DMS114 treated with DMSO at 0.1 percent for 48 hours (cell line): Measurements from ENCODE around the gene SCMH1.

Source experiments
- DNase-seq: peaks from one replicate; lab custom pipeline; 2025; ENCODE audit not compliant: unreplicated experiment; lab: John Stamatoyannopoulos, UW

The SCMH1 gene

GRCh38 chr1:41241749-41242341 is at the start of gene SCMH1:
SCMH1 (minus strand) TSS chr1:41242306; CDS start chr1:41186133, 56,173 bp downstream.
- DNase-seq = no peak

GRCh38 chr1:41291195-41291594 is 49.1 kb upstream of the SCMH1 start:
- DNase-seq = no peak

- DNase-seq = no peak
Measured at GRCh38 chr1:41289196-41289595, 47.1 kb upstream of the SCMH1 start.

GRCh38 chr1:41286992-41287391 is 44.9 kb upstream of the SCMH1 start:
- no peak for DNase-seq

- no peak for DNase-seq
Measured at GRCh38 chr1:41286486-41286885, 44.4 kb upstream of the SCMH1 start.

GRCh38 chr1:41285818-41286217 is 43.7 kb upstream of the SCMH1 start:
- DNase-seq = no peak

DNA sequence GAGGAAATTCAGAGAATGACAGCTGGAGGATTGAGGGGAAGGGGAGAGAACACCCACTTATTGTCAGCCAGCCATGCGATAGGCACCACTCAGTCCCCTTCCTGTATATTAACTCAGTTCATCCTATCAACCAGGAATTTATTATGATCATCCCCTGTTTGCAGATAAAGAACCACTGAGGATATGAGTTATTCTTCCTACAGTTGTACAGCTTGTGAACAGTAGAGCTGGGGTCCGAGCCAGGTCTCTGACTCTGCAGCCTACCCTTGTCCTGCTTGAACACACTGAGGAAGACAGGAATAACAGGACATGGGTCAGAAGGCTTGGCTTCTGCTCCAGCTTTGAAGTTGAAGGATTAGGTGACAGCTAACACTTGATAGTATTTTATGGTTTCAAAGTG is 42.0 kb upstream of the SCMH1 start:
- no peak for DNase-seq

- DNase-seq = peak; percentile 31
Measured at GRCh38 chr1:41282679-41283317, 40.7 kb upstream of the SCMH1 start.

DNA sequence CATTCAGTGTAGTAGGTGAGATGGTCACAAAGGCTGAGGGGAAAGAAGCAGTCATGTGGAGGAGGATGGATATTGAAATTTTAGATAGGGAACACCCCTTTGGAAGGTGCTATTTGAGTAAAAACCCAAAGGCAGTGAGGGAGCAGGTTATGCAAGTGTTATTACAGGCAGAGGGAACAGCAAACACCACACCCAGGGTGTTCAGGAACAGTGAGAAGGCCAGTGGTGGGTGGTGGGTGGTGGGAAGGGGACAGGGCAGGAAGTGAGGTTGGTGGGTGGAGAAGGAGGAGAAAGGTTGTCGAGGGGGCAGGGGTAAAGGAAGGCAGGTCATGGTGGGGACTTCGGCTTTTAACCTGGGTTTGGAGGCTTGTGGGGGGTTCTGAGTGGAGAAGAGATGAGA is 39.2 kb upstream of the SCMH1 start:
- DNase-seq = no peak

GRCh38 chr1:41280202-41281032 is 38.3 kb upstream of the SCMH1 start:
- DNase-seq = no peak

GRCh38 chr1:41278076-41278475 is 36.0 kb upstream of the SCMH1 start:
- DNase-seq = no peak

- no peak for DNase-seq
Measured at GRCh38 chr1:41277371-41277975, 35.4 kb upstream of the SCMH1 start.

- DNase-seq = no peak
Measured at GRCh38 chr1:41275831-41276230, 33.7 kb upstream of the SCMH1 start.

GRCh38 chr1:41274752-41275545 is 32.8 kb upstream of the SCMH1 start:
- no peak for DNase-seq

- DNase-seq = no peak
Measured at GRCh38 chr1:41272601-41273000, 30.5 kb upstream of the SCMH1 start.

DNA sequence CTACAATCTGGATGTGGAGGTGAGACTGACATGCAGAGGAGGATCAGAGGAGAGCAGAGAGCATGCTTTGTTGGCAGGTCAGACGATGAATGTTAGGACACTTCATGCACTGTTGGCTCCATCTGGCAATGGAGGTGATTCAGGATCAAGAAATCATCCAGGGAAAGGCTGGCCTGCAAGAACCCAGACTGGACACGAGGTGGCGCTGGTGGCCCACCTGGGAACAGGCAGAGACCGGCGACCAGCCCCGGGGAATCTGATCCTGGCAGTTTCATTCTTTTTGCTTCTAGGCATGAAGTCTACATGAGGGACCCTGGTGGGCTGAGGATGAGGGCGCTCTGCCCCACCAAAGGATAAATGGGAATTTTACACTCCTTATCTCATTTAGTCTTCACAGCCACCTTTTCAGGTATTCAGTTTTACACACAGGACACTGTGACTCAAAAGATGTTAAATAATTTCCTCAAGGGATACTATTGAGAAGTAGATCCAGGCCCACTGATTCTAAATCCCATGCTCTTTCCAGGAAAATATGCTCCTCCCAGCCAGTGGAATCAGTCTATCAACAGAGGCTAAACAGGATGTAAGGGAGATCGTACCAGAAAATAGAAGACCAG is 26.2 kb upstream of the SCMH1 start:
- DNase-seq = peak; percentile 58

DNA sequence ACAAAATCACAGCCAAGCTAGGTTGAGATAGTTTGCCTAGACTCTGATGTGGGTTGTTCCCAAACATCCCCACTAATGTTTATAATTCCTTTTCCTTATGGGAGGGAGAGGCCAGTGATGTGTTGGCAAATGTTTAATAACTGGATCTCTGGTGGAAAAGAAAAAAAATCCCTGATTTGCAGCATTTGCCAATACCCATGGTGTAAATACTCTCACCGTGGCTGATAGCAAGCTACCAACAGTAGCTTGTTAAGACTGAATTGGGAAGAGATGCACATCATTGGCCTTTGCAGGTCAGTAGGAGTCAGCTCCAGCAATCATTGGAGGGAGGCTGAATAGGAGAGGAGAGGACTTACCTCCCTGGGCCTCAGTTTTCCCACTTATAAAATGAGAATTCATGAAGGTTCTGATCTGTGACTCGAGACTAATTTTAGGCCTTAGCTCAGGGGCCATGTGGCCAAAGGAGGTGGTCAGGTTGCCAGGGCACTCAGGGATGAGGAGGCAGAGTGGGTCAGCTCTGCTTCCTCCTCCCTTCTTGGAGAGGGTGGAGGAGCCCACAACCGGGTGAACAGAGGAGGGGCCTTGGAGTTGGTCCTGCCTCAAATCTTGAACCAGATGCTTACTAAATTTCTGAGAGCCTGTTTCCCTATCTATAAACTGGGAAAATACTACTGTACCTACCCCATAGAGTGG is 20.0 kb upstream of the SCMH1 start:
- no peak for DNase-seq

GRCh38 chr1:41260768-41261167 is 18.7 kb upstream of the SCMH1 start:
- no peak for DNase-seq

GRCh38 chr1:41259221-41259620 is 17.1 kb upstream of the SCMH1 start:
- no peak for DNase-seq

- DNase-seq = no peak
Measured at GRCh38 chr1:41255978-41256377, 13.9 kb upstream of the SCMH1 start.
